Choroid plexus epithelial cell (primary cell): ENCODE data around the gene IAH1.

Experiments used
- DNase-seq: peaks from one replicate; pipeline ENCODE4 v3.0.0-alpha.2; 2010; ENCODE audit warnings: low read depth
- H3K4me3 ChIP-seq: 2 replicates; pipeline ENCODE4 v1.5.1; 2011; ENCODE audit warnings: low read depth, mild to moderate bottlenecking, control low read depth, low read length, moderate library complexity
- TF ChIP-seq, protein P1 (sequence below): conservative IDR thresholded peaks from 2 replicates; pipeline ENCODE4 v1.5.1; 2011; ENCODE audit warnings: low read depth, mild to moderate bottlenecking, control low read depth, inconsistent platforms, low read length, moderate library complexity

Gene IAH1

DNA sequence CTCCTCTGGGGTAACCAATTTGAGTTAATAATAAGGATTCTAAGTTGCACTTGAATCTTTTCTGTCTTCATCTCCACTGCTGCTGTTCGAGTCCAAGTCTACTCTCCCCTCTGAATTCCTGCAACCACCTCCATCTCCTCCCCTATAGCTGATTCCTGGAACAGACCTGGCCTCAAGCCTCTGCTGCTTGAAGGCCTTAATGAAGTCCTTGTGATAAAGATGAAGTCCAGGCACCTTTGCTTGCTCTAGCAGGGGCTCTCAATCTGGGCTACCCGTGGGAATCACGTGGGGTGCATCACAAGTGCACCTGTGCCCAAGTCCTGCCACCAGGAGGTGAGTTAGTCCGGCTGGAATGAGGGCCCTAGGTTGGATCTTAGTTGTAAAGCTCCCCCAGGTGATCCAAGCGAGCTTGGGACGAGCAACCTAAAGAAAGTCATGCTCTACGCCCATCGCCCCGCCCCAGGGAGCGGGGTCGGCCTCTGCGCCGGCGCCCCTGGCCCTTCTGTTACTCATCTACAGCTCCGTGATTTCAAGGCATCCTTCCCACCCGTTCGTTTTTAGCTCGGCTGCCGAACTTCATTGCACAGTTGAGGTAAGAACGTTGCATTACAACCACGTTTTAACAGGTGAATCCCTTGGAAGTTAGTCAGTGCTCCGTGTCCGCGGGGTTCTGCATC lies 905 bp upstream of the IAH1 start:
- no peak for DNase-seq
- TF ChIP-seq, protein P1, sequence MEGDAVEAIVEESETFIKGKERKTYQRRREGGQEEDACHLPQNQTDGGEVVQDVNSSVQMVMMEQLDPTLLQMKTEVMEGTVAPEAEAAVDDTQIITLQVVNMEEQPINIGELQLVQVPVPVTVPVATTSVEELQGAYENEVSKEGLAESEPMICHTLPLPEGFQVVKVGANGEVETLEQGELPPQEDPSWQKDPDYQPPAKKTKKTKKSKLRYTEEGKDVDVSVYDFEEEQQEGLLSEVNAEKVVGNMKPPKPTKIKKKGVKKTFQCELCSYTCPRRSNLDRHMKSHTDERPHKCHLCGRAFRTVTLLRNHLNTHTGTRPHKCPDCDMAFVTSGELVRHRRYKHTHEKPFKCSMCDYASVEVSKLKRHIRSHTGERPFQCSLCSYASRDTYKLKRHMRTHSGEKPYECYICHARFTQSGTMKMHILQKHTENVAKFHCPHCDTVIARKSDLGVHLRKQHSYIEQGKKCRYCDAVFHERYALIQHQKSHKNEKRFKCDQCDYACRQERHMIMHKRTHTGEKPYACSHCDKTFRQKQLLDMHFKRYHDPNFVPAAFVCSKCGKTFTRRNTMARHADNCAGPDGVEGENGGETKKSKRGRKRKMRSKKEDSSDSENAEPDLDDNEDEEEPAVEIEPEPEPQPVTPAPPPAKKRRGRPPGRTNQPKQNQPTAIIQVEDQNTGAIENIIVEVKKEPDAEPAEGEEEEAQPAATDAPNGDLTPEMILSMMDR: peak; percentile 23
- H3K4me3 ChIP-seq: peak overlapping the region; percentile 74

DNA sequence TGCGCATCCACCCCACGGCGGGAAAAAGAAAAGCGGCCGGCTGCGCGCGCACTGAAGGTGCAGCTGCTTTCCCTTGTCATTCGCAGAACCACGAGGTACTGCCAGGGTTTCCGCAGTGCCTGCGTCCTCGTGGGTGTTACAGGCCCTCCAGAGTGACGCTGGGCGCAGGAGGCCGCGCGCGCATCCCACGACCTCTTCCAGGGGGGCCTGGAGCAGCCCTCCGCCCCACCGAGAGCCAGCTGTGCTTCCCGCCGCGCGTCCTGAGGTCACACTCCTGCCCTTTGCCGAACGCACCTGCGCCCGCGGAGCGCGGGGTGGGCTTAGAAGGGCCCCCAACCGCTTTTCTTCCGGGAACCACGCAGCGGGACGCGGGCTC lies 378 bp upstream of the IAH1 start:
- peak; percentile 48 for DNase-seq

GRCh38 chr2:9477914-9478313 lies 3.6 kb downstream of the IAH1 start:
- H3K4me3 ChIP-seq: no peak overlapping the region
- TF ChIP-seq, protein P1: no peak
- no peak for DNase-seq

More for the DNA sequence above, 378 bp upstream of the IAH1 start:
- peak overlapping the region; percentile 74 for H3K4me3 ChIP-seq
- TF ChIP-seq, protein P1: no peak

DNA sequence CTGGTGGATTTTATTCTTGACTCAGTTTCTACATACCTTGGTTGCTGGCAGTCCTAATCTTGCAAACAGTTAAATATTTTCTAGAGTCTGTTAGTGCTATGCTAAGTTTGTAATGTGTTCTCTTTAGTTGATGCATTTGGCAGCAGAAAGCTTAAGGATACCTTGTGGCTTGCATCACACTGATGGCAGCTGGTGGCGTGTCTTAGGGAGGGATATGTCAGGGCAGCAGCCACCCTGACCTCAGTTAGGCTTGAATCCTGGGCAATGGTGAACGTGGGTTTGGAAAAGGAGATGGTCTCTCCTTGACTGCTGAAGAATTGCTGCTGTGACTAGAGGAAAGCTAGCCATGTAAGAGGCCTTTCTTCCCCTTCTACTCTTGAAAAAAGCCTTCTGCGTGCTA lies 4.2 kb downstream of the IAH1 start:
- TF ChIP-seq, protein P1: no peak
- no peak for DNase-seq
- no peak overlapping the region for H3K4me3 ChIP-seq

DNA sequence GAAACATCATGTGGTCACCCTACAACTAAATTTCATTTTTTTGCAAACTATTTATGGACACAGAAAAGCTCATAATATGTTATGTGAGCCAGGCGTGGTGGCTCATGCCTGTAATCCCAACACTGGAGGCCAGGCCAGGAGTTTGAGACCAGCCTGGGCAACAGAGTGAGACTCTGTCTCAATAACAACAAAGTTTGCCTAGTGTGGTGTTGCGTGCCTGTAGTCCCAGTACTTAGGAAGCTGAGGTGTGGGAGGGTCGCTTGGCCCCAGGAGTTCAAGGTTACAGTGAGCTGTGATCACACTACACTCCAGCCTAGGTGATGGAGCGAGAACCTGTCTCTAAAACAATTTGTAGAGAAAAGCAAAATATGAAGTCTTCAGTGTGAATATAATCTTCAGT lies 5.8 kb downstream of the IAH1 start:
- no peak for DNase-seq
- no peak overlapping the region for H3K4me3 ChIP-seq
- TF ChIP-seq, protein P1: no peak

DNA sequence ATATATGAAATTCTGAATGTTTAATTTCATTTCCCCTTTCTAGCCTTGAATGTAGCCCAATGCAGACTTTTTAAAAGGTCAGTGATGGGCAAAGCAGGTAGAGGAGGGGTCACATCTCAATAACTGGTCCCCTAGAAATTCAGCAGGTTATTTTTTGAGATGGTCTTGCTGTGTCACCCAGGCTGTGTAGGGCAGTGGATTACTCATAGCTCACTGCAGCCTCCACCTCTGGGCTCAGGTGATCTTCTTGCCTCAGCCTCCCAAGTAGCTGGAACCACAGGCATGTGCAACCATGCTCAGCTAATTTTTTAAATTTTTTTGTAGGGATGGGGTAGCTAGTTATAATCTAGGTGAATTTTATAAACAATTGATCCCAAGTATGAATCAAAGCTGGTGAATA lies 8.8 kb downstream of the IAH1 start:
- no peak for DNase-seq
- H3K4me3 ChIP-seq: no peak overlapping the region
- TF ChIP-seq, protein P1: no peak

GRCh38 chr2:9484533-9484932 lies 10.2 kb downstream of the IAH1 start:
- TF ChIP-seq, protein P1: no peak
- H3K4me3 ChIP-seq: no peak overlapping the region
- no peak for DNase-seq
